Measurements from ENCODE around the gene MX2. TPM values are rescaled to one million over a fixed set of nuclear protein-coding genes. Genes with fewer than 3 reads are reported as not detected.

MX2 gene
- polyA plus RNA-seq, 1 experiment: 5.1 TPM

- TF ChIP-seq CTCF (IDR thresholded peaks at IDR 0.05; ENCODE audit: insufficient read depth, low read depth, low read length): no peak
- no peaks in the 10 kb centered on the region; the same call in 1 of the 2 replicates for H3K27me3 ChIP-seq (ENCODE audit: control insufficient read depth, insufficient read depth, low read length)
- POLR2A ChIA-PET: no interaction called here
- CTCF ChIA-PET: interaction anchor here (0.6 to 1.6 kb wide), 4 partner anchors 10 to 159 kb away, joined by 3 to 5 read pairs (median 4); no protein-coding TSS in a partner anchor
- no peak for DNase-seq (ENCODE audit: low read depth)
- H3K36me3 ChIP-seq (ENCODE audit: control insufficient read depth, insufficient read depth, low read length): no peaks in the 10 kb centered on the region
- H3K4me3 ChIP-seq (ENCODE audit: low read depth, low read length): no peak overlapping the region
These were observed 11.4 kb downstream of the MX2 start for GRCh38 chr21:41373253-41373652.

- CTCF ChIA-PET: no interaction called here
- no peaks in the 10 kb centered on the region; the same call in 1 of the 2 replicates for H3K27me3 ChIP-seq (ENCODE audit: control insufficient read depth, insufficient read depth, low read length)
- no peak for TF ChIP-seq CTCF (IDR thresholded peaks at IDR 0.05; ENCODE audit: insufficient read depth, low read depth, low read length)
- H3K36me3 ChIP-seq (ENCODE audit: control insufficient read depth, insufficient read depth, low read length): no peaks in the 10 kb centered on the region
- no peak for DNase-seq (ENCODE audit: low read depth)
- POLR2A ChIA-PET: no interaction called here
- H3K4me3 ChIP-seq (ENCODE audit: low read depth, low read length): no peak overlapping the region
These were observed 11.9 kb downstream of the MX2 start for GRCh38 chr21:41373763-41374162.

GRCh38 chr21:41374177-41374712 lies 12.4 kb downstream of the MX2 start:
- Histone ChIP-seq H3K36me3 (ENCODE audit: control insufficient read depth, insufficient read depth, low read length) (no peaks in the 10 kb centered on the region), H3K27me3 (ENCODE audit: control insufficient read depth, insufficient read depth, low read length) (no peaks in the 10 kb centered on the region; the same call in 1 of the 2 replicates), H3K4me3 (ENCODE audit: low read depth, low read length) (no peak overlapping the region)
- POLR2A ChIA-PET: no interaction called here
- no peak for DNase-seq (ENCODE audit: low read depth)
- no peak for TF ChIP-seq CTCF (IDR thresholded peaks at IDR 0.05; ENCODE audit: insufficient read depth, low read depth, low read length)
- CTCF ChIA-PET: no interaction called here

- no peaks in the 10 kb centered on the region for H3K36me3 ChIP-seq (ENCODE audit: control insufficient read depth, insufficient read depth, low read length)
- no peak for DNase-seq (ENCODE audit: low read depth)
- CTCF ChIA-PET: no interaction called here
- POLR2A ChIA-PET: no interaction called here
- H3K4me3 ChIP-seq (ENCODE audit: low read depth, low read length): no peak overlapping the region
- H3K27me3 ChIP-seq (ENCODE audit: control insufficient read depth, insufficient read depth, low read length): no peaks in the 10 kb centered on the region
- TF ChIP-seq CTCF (IDR thresholded peaks at IDR 0.05; ENCODE audit: insufficient read depth, low read depth, low read length): no peak
These were observed 13.2 kb downstream of the MX2 start for GRCh38 chr21:41374867-41375533.

- no peaks in the 10 kb centered on the region for H3K27me3 ChIP-seq (ENCODE audit: control insufficient read depth, insufficient read depth, low read length)
- CTCF ChIA-PET: interaction anchor here (0.9 kb wide), 1 partner anchor 17 kb away, joined by 3 read pairs; no protein-coding TSS in a partner anchor
- no peak for TF ChIP-seq CTCF (IDR thresholded peaks at IDR 0.05; ENCODE audit: insufficient read depth, low read depth, low read length)
- H3K4me3 ChIP-seq (ENCODE audit: low read depth, low read length): no peak overlapping the region
- POLR2A ChIA-PET: no interaction called here
- no peak for DNase-seq (ENCODE audit: low read depth)
- H3K36me3 ChIP-seq (ENCODE audit: control insufficient read depth, insufficient read depth, low read length): no peaks in the 10 kb centered on the region
These were observed 14.0 kb downstream of the MX2 start for GRCh38 chr21:41375875-41376274.

All from BJ (cell line).